ENCODE results near the gene TAF4.

TAF4 gene

DNA sequence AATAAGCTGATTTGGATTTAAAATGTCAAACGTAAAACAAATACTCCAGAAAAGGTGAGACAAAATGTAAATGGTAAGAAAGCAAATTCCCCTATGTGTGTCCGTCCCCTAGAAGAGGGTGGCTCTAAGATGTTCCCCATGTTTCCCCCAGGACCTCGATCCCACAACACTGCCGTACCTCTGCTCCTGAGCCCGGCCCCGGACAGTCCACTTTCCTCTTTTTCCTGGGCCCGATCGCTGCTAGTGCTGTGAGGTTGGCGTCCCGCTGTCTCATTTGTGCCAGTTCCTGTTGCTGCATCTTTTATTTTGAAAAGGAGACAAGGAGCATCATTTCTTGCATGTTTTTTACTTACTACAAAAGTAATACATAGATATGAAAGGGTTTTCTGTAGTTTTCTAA, 68.3 kb downstream of the TAF4 start:
- H3K4me1 ChIP-seq (ENCODE audit: control insufficient read depth in 1 of 2, insufficient read depth in 1 of 2, low read depth in 1 of 2, low read length in 1 of 2), result no peaks in the 10 kb centered on the region
- no peaks in the 10 kb centered on the region for H3K9me3 ChIP-seq
- no peak overlapping the region for H3K27ac ChIP-seq
- no peaks in the 10 kb centered on the region for H3K27me3 ChIP-seq
- no peak overlapping the region for H3K4me3 ChIP-seq (ENCODE audit: low read depth in 1 of 2, low read length in 1 of 2)
- TF ChIP-seq, protein P1, sequence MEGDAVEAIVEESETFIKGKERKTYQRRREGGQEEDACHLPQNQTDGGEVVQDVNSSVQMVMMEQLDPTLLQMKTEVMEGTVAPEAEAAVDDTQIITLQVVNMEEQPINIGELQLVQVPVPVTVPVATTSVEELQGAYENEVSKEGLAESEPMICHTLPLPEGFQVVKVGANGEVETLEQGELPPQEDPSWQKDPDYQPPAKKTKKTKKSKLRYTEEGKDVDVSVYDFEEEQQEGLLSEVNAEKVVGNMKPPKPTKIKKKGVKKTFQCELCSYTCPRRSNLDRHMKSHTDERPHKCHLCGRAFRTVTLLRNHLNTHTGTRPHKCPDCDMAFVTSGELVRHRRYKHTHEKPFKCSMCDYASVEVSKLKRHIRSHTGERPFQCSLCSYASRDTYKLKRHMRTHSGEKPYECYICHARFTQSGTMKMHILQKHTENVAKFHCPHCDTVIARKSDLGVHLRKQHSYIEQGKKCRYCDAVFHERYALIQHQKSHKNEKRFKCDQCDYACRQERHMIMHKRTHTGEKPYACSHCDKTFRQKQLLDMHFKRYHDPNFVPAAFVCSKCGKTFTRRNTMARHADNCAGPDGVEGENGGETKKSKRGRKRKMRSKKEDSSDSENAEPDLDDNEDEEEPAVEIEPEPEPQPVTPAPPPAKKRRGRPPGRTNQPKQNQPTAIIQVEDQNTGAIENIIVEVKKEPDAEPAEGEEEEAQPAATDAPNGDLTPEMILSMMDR (IDR thresholded peaks at IDR 0.05), result no peak
- H3K36me3 ChIP-seq, result peaks cover 93% of the 10 kb centered on the region

DNA sequence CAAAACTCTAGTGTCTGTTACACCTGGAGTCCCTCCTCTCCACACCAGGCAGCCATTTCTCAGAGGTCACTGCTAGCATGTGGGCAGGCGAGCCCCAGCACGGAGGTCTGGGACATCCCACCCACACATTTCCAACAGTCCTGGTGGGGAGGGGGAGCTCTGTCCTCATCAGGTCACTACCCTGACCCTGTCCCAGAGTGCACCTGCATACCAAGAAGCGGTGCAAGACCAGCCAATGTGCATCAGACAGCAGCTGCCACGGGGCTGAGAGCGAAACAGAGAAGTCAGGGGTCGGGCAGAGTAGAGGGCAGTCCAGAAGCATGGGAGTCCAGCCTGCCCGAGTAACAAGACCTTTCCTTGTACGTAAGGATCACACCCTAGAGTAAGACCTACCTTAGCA, 71.1 kb downstream of the TAF4 start:
- no peak overlapping the region for H3K4me3 ChIP-seq (ENCODE audit: low read depth in 1 of 2, low read length in 1 of 2)
- H3K9me3 ChIP-seq, result no peaks in the 10 kb centered on the region
- H3K27ac ChIP-seq, result no peak overlapping the region
- no peaks in the 10 kb centered on the region for H3K27me3 ChIP-seq
- TF ChIP-seq, protein P1 (IDR thresholded peaks at IDR 0.05), result no peak
- peaks cover 85% of the 10 kb centered on the region for H3K36me3 ChIP-seq
- no peaks in the 10 kb centered on the region for H3K4me1 ChIP-seq (ENCODE audit: control insufficient read depth in 1 of 2, insufficient read depth in 1 of 2, low read depth in 1 of 2, low read length in 1 of 2)

DNA sequence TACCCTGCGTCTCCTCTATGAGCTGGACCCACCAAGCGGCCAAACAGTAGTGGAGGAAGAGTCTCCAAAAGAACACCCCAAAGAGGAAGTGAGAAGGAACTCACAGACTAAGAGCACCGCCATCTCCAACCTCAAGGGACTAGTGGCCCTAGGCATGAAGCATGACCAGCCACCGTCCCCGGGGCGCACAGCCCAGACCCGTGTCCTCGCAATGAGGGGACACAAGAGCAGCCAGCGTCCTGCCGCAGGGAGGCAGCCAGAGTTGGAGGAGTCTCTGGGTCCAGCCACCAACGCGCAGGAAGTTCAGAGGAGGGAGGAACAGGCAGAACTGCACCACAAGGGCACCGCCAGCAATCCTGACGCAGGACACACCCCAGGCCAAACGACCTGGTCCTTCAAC, 72.6 kb downstream of the TAF4 start:
- TF ChIP-seq, protein P1 (IDR thresholded peaks at IDR 0.05), result no peak
- no peak overlapping the region for H3K27ac ChIP-seq
- H3K4me1 ChIP-seq (ENCODE audit: control insufficient read depth in 1 of 2, insufficient read depth in 1 of 2, low read depth in 1 of 2, low read length in 1 of 2), result no peaks in the 10 kb centered on the region
- H3K36me3 ChIP-seq, result peaks cover 79% of the 10 kb centered on the region
- H3K4me3 ChIP-seq (ENCODE audit: low read depth in 1 of 2, low read length in 1 of 2), result no peak overlapping the region
- H3K27me3 ChIP-seq, result no peaks in the 10 kb centered on the region
- H3K9me3 ChIP-seq, result no peaks in the 10 kb centered on the region

DNA sequence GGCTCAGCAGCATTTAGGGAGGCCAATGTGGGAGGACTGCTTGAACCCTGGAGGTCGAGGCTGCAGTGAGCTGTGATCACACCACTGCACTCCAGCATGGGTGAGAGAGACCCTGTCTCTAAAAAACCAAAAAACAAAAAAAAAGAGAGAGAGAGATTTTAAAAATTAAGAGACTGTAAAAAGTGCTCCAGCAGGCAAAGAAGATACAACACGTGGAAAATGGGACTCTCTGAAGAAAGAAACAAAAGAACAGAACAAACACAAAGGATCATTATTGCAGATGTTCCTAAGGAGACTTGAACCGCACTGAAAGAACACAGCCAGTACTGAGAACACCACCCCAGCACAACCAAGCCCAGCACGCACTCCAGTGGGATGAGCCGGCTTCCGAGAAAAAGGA, 74.2 kb downstream of the TAF4 start:
- Histone ChIP-seq H3K36me3 (peaks cover 79% of the 10 kb centered on the region), H3K4me3 (ENCODE audit: low read depth in 1 of 2, low read length in 1 of 2) (no peak overlapping the region), H3K9me3 (no peaks in the 10 kb centered on the region), H3K27me3 (no peaks in the 10 kb centered on the region), H3K4me1 (ENCODE audit: control insufficient read depth in 1 of 2, insufficient read depth in 1 of 2, low read depth in 1 of 2, low read length in 1 of 2) (no peaks in the 10 kb centered on the region), H3K27ac (no peak overlapping the region)
- TF ChIP-seq, protein P1 (IDR thresholded peaks at IDR 0.05), result no peak

DNA sequence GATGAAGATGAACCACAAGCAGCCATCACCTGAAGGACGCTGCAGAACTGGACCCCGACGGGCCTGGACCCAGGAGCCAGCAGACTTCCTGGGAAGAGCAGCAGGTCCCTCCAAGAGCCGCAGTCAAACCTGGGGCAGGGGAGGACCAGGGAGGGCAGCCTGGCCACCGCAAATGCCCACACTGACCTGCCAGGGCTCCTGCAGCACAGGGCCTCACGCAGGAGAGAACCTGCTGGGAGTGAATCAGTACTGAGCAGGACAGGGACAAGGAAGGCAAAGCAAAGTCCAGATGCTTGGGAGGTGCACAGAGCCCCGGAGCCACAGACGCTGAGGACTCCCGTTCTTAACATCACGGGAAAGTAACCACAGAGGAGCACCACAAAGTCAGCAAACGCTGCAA, 75.2 kb downstream of the TAF4 start:
- peaks cover 77% of the 10 kb centered on the region for H3K36me3 ChIP-seq
- no peaks in the 10 kb centered on the region for H3K9me3 ChIP-seq
- H3K27me3 ChIP-seq, result no peaks in the 10 kb centered on the region
- no peak overlapping the region for H3K4me3 ChIP-seq (ENCODE audit: low read depth in 1 of 2, low read length in 1 of 2)
- H3K27ac ChIP-seq, result no peak overlapping the region
- TF ChIP-seq, protein P1 (IDR thresholded peaks at IDR 0.05), result no peak
- H3K4me1 ChIP-seq (ENCODE audit: control insufficient read depth in 1 of 2, insufficient read depth in 1 of 2, low read depth in 1 of 2, low read length in 1 of 2), result no peaks in the 10 kb centered on the region

DNA sequence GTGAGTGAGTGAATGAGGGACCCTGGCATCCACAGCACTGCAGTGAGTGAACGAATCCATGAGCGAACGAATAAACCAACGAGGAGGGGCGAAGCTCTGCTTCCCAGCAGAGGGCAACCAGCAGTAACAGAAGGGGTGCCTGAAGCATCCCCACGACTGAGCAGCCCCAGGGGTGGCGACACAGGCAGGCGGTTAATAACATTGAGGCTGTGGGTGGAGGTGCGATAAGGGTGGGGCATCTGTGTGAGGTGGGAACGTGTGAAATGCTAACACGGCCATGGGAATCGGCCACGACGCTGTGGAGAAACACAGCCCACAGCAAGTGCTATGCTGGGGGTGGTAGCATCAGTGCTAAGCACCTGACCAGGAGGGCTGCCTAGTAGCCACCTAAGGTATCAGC, 75.9 kb downstream of the TAF4 start:
- no peaks in the 10 kb centered on the region for H3K9me3 ChIP-seq
- no peaks in the 10 kb centered on the region for H3K27me3 ChIP-seq
- H3K27ac ChIP-seq, result no peak overlapping the region
- H3K4me3 ChIP-seq (ENCODE audit: low read depth in 1 of 2, low read length in 1 of 2), result no peak overlapping the region
- peaks cover 77% of the 10 kb centered on the region for H3K36me3 ChIP-seq
- TF ChIP-seq, protein P1 (IDR thresholded peaks at IDR 0.05), result no peak
- no peaks in the 10 kb centered on the region for H3K4me1 ChIP-seq (ENCODE audit: control insufficient read depth in 1 of 2, insufficient read depth in 1 of 2, low read depth in 1 of 2, low read length in 1 of 2)

Measured in neutrophil (primary cell).